ENCODE results near the gene AQP11. TPM values are rescaled to one million over a fixed set of nuclear protein-coding genes. Genes with fewer than 3 reads are reported as not detected.
"Not testable (repeated sequence)": the region's sequence is repeated elsewhere in the genome, so short reads cannot be mapped to it uniquely, and the experiment has no call there.

Gene AQP11, protein sequence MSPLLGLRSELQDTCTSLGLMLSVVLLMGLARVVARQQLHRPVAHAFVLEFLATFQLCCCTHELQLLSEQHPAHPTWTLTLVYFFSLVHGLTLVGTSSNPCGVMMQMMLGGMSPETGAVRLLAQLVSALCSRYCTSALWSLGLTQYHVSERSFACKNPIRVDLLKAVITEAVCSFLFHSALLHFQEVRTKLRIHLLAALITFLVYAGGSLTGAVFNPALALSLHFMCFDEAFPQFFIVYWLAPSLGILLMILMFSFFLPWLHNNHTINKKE
- total RNA-seq, result 0.75 and 1.7 TPM in 2 replicates

DNA sequence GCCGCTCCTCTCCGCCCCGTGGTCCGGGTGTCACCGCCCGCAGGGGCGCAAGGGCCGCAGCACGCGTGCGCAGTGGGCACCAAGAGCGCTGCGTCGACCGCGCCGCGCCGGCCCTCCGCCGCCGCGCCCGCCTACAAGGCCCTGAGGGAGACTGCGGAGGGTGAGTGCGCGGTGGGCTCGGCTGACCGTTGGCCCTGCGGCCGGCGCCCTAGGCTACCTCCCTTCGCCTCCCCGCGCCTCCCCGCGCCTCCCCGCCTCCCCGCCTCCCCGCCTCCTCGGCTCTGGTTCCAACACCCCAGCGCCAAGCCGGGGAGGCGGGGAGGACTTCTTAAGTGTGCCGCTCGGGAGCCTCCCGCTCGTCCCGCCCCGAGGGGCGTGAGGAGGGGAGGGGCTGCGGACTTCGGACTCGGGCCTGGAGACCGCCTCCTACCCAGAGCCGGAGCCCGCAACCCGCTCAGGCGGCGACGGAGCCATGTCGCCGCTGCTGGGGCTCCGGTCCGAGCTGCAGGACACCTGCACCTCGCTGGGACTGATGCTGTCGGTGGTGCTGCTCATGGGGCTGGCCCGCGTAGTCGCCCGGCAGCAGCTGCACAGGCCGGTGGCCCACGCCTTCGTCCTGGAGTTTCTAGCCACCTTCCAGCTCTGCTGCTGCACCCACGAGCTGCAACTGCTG lies at the start of gene AQP11:
TSS of gene AQP11 (plus strand) at position 433 of the 673 bp plus-strand sequence. CDS start at position 473, 40 bp downstream.
- Histone ChIP-seq H3K36me3 (ENCODE audit: control insufficient read depth, insufficient read depth, low read length) (no peaks in the 10 kb centered on the region), H3K4me3 (ENCODE audit: low read depth, low read length) (peak within 1 kb of the TSS; percentile 69), H3K27me3 (ENCODE audit: control insufficient read depth, insufficient read depth, low read length) (no peaks in the 10 kb centered on the region)
- TF ChIP-seq CTCF (IDR thresholded peaks at IDR 0.05; ENCODE audit: insufficient read depth, low read length, poor library complexity, severe bottlenecking), result no peak
- DNase-seq (ENCODE audit: low read depth), result peak; percentile 51

DNA sequence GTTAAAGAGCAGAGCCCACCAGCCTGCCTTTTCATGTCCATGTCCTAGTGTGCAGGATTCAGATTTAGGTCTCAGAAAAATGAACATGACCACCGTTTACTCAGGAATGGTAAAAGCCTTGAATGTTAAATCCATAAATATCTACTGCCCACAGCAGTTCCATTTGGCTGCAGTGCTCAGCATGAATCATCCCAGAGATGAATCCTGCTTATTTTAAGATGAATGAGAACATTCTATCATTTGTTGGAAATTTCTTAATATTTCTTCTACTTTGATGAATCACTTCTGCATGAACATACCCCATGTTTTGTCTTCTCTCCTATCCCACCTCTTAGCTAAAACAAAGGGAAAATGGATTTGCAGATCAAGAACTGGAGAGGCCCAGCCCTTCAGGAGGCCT lies 47.5 kb upstream of the AQP11 start:
- no peak overlapping the region for H3K4me3 ChIP-seq (ENCODE audit: low read depth, low read length)
- no peaks in the 10 kb centered on the region for H3K27me3 ChIP-seq (ENCODE audit: control insufficient read depth, insufficient read depth, low read length)
- no peak for DNase-seq (ENCODE audit: low read depth)
- no peak for TF ChIP-seq CTCF (IDR thresholded peaks at IDR 0.05; ENCODE audit: insufficient read depth, low read length, poor library complexity, severe bottlenecking)
- no peaks in the 10 kb centered on the region for H3K36me3 ChIP-seq (ENCODE audit: control insufficient read depth, insufficient read depth, low read length)

- no peaks in the 10 kb centered on the region for H3K36me3 ChIP-seq (ENCODE audit: control insufficient read depth, insufficient read depth, low read length)
- H3K4me3 ChIP-seq (ENCODE audit: low read depth, low read length), result no peak overlapping the region
Measured at GRCh38 chr11:77547047-77547836, 42.5 kb upstream of the AQP11 start.

GRCh38 chr11:77547863-77548551 lies 41.7 kb upstream of the AQP11 start:
- no peak overlapping the region for H3K4me3 ChIP-seq (ENCODE audit: low read depth, low read length)
- DNase-seq (ENCODE audit: low read depth), result peak; percentile 34
- H3K36me3 ChIP-seq (ENCODE audit: control insufficient read depth, insufficient read depth, low read length), result no peaks in the 10 kb centered on the region
- peak; percentile 69 for TF ChIP-seq CTCF (IDR thresholded peaks at IDR 0.05; ENCODE audit: insufficient read depth, low read length, poor library complexity, severe bottlenecking)
- H3K27me3 ChIP-seq (ENCODE audit: control insufficient read depth, insufficient read depth, low read length), result no peaks in the 10 kb centered on the region

More at GRCh38 chr11:77547047-77547836, 42.5 kb upstream of the AQP11 start:
- no peaks in the 10 kb centered on the region for H3K27me3 ChIP-seq (ENCODE audit: control insufficient read depth, insufficient read depth, low read length)
- no peak for DNase-seq (ENCODE audit: low read depth)
- TF ChIP-seq CTCF (IDR thresholded peaks at IDR 0.05; ENCODE audit: insufficient read depth, low read length, poor library complexity, severe bottlenecking), result no peak

GRCh38 chr11:77548552-77549445 lies 41.0 kb upstream of the AQP11 start:
- H3K36me3 ChIP-seq (ENCODE audit: control insufficient read depth, insufficient read depth, low read length), result no peaks in the 10 kb centered on the region
- no peaks in the 10 kb centered on the region for H3K27me3 ChIP-seq (ENCODE audit: control insufficient read depth, insufficient read depth, low read length)
- DNase-seq (ENCODE audit: low read depth), result no peak
- no peak for TF ChIP-seq CTCF (IDR thresholded peaks at IDR 0.05; ENCODE audit: insufficient read depth, low read length, poor library complexity, severe bottlenecking)
- H3K4me3 ChIP-seq (ENCODE audit: low read depth, low read length), result no peak overlapping the region

DNA sequence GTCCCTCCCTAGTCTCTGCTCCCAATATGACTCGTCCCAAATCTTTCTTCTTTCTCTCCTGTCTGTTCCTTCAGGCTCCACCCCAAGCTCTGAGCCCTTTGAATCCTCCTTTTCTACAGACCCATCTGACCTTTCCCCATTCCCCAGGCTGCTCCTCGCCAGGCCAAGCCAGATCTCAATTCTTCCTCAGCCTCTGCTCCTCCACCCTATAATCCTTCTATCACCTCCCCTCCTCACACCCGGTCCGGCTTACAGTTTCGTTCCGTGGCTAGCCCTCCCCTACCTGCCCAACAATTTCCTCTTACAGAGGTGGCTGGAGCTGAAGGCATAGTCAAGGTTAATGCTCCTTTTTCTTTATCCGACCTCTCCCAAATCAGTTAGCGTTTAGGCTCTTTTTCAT lies 38.3 kb upstream of the AQP11 start:
- not testable (repeated sequence) for H3K4me3 ChIP-seq (ENCODE audit: low read depth, low read length); DNase-seq (ENCODE audit: low read depth); H3K36me3 ChIP-seq (ENCODE audit: control insufficient read depth, insufficient read depth, low read length); H3K27me3 ChIP-seq (ENCODE audit: control insufficient read depth, insufficient read depth, low read length)

Data from kidney epithelial cell (primary cell).